ENCODE data around the gene FLAD1.

Gene FLAD1

DNA sequence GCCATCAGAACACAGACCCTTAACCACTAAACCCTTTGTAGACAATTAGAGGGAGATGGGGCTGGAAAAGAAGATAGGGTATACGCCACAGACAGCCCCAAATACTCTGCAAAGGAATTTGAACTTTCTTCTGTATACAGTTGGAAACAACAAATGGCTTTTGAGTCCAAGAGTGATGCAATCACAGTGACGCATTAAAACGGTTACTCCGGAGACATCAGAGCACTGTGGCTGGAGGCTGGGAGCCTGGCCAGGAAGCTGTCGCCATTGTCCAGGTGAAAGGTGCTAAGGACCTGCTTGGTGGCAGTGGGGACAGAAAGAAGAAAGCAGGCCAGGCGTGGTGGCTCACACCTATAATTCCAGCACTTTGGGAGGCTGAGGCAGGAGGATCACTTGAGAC is 4.2 kb downstream of the FLAD1 start:
- Histone ChIP-seq H3K9me3 (ENCODE audit: severe bottlenecking) (no peaks in the 10 kb centered on the region), H3K36me3 (peaks cover 56% of the 10 kb centered on the region), H3K4me3 (ENCODE audit: low read depth, low read length) (no peak overlapping the region), H3K27me3 (ENCODE audit: insufficient read depth, low read depth, severe bottlenecking) (no peaks in the 10 kb centered on the region), H3K27ac (no peak overlapping the region)
- DNase-seq, result no peak
- TF ChIP-seq, protein P1, sequence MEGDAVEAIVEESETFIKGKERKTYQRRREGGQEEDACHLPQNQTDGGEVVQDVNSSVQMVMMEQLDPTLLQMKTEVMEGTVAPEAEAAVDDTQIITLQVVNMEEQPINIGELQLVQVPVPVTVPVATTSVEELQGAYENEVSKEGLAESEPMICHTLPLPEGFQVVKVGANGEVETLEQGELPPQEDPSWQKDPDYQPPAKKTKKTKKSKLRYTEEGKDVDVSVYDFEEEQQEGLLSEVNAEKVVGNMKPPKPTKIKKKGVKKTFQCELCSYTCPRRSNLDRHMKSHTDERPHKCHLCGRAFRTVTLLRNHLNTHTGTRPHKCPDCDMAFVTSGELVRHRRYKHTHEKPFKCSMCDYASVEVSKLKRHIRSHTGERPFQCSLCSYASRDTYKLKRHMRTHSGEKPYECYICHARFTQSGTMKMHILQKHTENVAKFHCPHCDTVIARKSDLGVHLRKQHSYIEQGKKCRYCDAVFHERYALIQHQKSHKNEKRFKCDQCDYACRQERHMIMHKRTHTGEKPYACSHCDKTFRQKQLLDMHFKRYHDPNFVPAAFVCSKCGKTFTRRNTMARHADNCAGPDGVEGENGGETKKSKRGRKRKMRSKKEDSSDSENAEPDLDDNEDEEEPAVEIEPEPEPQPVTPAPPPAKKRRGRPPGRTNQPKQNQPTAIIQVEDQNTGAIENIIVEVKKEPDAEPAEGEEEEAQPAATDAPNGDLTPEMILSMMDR (IDR thresholded peaks at IDR 0.05; ENCODE audit: low read depth, low read length), result no peak

DNA sequence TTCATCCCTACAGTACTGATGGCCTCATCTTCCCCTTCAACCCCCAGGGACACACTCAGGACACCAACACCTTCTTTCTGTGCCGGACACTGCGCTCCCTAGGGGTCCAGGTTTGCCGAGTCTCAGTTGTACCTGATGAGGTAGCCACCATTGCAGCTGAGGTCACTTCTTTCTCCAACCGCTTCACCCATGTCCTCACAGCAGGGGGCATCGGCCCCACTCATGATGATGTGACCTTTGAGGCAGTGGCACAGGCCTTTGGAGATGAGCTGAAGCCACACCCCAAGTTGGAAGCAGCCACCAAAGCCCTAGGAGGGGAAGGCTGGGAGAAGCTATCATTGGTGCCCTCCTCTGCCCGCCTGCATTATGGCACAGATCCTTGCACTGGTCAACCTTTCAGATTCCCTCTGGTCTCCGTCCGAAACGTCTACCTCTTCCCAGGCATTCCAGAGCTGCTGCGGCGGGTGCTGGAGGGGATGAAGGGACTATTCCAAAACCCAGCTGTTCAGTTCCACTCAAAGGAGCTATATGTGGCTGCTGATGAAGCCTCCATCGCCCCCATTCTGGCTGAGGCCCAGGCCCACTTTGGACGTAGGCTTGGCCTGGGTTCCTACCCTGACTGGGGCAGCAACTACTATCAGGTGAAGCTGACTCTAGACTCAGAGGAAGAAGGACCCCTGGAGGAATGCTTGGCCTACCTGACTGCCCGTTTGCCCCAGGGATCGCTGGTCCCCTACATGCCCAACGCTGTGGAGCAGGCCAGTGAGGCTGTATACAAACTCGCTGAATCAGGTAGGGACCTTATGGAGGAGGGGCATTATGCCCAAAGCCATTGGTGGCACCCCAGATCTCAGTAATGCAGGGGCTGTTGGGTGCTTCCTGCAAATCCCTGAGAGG is 5.2 kb downstream of the FLAD1 start:
- H3K27ac ChIP-seq, result peak overlapping the region; percentile 2; the same call in 1 of the 2 replicates
- DNase-seq, result peak; percentile 65
- TF ChIP-seq, protein P1 (IDR thresholded peaks at IDR 0.05; ENCODE audit: low read depth, low read length), result peak; percentile 68
- H3K27me3 ChIP-seq (ENCODE audit: insufficient read depth, low read depth, severe bottlenecking), result no peaks in the 10 kb centered on the region
- H3K36me3 ChIP-seq, result peaks cover 59% of the 10 kb centered on the region
- no peaks in the 10 kb centered on the region for H3K9me3 ChIP-seq (ENCODE audit: severe bottlenecking)
- no peak overlapping the region for H3K4me3 ChIP-seq (ENCODE audit: low read depth, low read length)

DNA sequence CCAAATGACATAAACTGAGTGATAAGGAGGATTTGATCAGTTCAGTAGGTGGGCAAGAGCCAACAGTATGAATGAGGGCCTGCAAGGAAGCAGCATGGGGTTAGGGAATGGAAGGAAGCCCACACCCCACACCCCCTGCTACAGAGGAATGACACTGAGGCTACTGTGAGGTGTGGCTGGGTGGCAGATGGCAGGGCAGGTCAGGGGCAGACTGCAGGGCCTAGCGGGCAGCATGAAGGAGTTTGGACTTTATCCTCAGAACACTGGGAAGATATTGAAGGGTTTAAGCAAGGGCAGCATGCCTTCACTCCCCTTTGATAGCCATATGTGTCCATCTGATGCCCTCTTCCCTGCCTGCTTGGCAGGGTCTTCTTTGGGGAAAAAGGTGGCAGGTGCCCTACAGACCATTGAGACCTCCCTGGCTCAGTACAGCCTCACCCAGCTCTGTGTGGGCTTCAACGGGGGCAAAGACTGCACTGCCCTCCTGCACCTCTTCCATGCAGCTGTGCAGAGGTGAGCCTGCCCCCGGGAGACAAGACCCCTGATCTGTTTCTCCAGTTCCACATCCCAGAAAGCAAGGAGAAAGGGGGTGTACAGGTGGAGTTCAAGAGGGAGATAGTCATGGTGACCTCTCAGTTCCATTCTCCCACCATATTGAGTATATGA is 6.2 kb downstream of the FLAD1 start:
- H3K27me3 ChIP-seq (ENCODE audit: insufficient read depth, low read depth, severe bottlenecking), result no peaks in the 10 kb centered on the region
- H3K27ac ChIP-seq, result 0 out of 2 replicates have a peak overlapping the region, but pooled peaks have one; percentile 2
- TF ChIP-seq, protein P1 (IDR thresholded peaks at IDR 0.05; ENCODE audit: low read depth, low read length), result no peak
- H3K9me3 ChIP-seq (ENCODE audit: severe bottlenecking), result no peaks in the 10 kb centered on the region
- DNase-seq, result peak; percentile 35
- H3K36me3 ChIP-seq, result peaks cover 59% of the 10 kb centered on the region
- H3K4me3 ChIP-seq (ENCODE audit: low read depth, low read length), result no peak overlapping the region

DNA sequence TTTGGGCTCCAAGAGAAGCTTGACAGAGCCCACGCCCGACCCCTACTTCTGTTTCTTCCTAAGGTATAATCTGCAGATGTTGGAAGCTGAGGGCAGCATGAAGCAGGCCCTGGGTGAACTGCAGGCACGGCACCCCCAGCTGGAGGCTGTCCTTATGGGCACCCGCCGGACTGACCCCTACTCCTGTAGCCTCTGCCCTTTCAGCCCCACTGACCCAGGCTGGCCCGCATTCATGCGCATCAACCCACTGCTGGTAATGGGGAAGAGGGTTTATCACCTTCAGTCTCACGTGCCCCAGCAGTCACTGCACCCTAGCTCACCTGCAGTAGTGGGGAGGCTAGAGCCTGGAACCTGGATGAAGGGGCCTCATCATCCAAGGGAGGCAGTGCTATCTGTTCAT is 7.1 kb downstream of the FLAD1 start:
- TF ChIP-seq, protein P1 (IDR thresholded peaks at IDR 0.05; ENCODE audit: low read depth, low read length), result peak; percentile 18; the same call in 1 of the 2 replicates
- Histone ChIP-seq H3K27ac (no peak overlapping the region), H3K27me3 (ENCODE audit: insufficient read depth, low read depth, severe bottlenecking) (no peaks in the 10 kb centered on the region), H3K36me3 (peaks cover 57% of the 10 kb centered on the region), H3K9me3 (ENCODE audit: severe bottlenecking) (no peaks in the 10 kb centered on the region), H3K4me3 (ENCODE audit: low read depth, low read length) (no peak overlapping the region)
- no peak for DNase-seq

DNA sequence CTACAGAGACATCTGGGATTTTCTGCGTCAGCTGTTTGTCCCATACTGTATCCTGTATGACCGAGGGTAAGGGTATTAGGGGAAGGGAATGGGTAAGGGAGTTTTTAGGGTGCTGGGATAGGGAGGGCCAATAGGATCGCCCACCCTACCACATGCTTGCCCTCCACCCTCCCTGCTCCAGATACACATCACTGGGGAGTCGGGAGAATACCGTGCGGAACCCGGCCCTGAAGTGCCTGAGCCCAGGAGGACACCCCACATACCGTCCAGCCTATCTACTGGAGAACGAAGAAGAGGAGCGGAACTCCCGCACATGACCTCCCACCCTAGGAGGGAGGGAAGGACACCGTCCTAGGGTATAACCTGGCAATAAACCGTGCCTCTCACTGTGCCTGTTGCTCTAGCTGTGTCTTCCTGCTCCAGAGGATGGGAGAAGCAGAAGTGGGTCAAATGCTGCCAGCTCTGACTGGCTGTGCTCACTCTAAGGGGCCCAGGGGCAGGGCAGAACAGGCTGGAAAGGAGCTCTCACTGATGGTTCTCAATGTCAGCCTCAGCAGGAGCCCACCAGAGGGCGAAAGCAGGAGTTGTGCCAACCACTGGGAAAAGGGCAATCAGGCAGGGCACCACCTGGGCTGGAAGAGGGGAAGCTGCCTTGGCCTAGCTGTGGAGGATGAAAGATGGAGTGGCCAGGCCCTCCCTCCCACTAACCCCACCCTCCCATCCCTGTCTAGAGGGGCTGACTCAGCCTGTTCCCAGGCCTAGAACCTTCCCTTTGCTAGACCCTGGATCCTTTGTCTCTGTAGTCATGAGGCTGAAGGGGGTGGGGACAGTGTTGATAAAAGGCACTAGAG is 9.8 kb downstream of the FLAD1 start:
- H3K36me3 ChIP-seq, result peaks cover 38% of the 10 kb centered on the region
- H3K27me3 ChIP-seq (ENCODE audit: insufficient read depth, low read depth, severe bottlenecking), result no peaks in the 10 kb centered on the region
- H3K9me3 ChIP-seq (ENCODE audit: severe bottlenecking), result no peaks in the 10 kb centered on the region
- TF ChIP-seq, protein P1 (IDR thresholded peaks at IDR 0.05; ENCODE audit: low read depth, low read length), result peak; percentile 66
- DNase-seq, result peak; percentile 53
- no peak overlapping the region for H3K4me3 ChIP-seq (ENCODE audit: low read depth, low read length)
- no peak overlapping the region for H3K27ac ChIP-seq
